H4 (cell line): ENCODE results near the gene LRRC7. TPM values are rescaled to one million over a fixed set of nuclear protein-coding genes. Genes with fewer than 3 reads are reported as not detected.

Experiments
- DNase-seq: peaks from one replicate; pipeline ENCODE4 v3.0.0-alpha.2; 2015; ENCODE audit warnings: low spot score
- total RNA-seq: library from RNA; depleted of rRNA; stranded (reverse); fragments of >200 nt; shearing (Covaris generic); gene quantifications from 2 replicates; pipeline ENCODE4 v1.2.3, GENCODE V29; 2014

LRRC7 gene
- total RNA-seq, 1 experiment from 2014 or later = 0.10 TPM

GRCh38 chr1:69776555-69776954 lies 208.8 kb downstream of the LRRC7 start:
- no peak for DNase-seq

GRCh38 chr1:69777423-69777822 lies 209.7 kb downstream of the LRRC7 start:
- no peak for DNase-seq

- no peak for DNase-seq
Measured at GRCh38 chr1:69777971-69778370, 210.2 kb downstream of the LRRC7 start.

GRCh38 chr1:69787151-69787550 lies 219.4 kb downstream of the LRRC7 start:
- DNase-seq = no peak

GRCh38 chr1:69791311-69791710 lies 223.6 kb downstream of the LRRC7 start:
- no peak for DNase-seq

GRCh38 chr1:69794831-69795230 lies 227.1 kb downstream of the LRRC7 start:
- DNase-seq = peak; percentile 9

- no peak for DNase-seq
Measured at GRCh38 chr1:69814926-69815325, 247.2 kb downstream of the LRRC7 start.

GRCh38 chr1:69824932-69825331 lies 257.2 kb downstream of the LRRC7 start:
- DNase-seq = no peak

GRCh38 chr1:69827732-69828131 lies 260.0 kb downstream of the LRRC7 start:
- DNase-seq = no peak

GRCh38 chr1:69833536-69833935 lies 265.8 kb downstream of the LRRC7 start:
- no peak for DNase-seq

GRCh38 chr1:69834336-69834735 lies 266.6 kb downstream of the LRRC7 start:
- DNase-seq = no peak

- DNase-seq = no peak
Measured at GRCh38 chr1:69835955-69836354, 268.2 kb downstream of the LRRC7 start.

GRCh38 chr1:69836971-69837636 lies 269.4 kb downstream of the LRRC7 start:
- no peak for DNase-seq

GRCh38 chr1:69842326-69842725 lies 274.6 kb downstream of the LRRC7 start:
- DNase-seq = no peak

GRCh38 chr1:69845655-69846054 lies 277.9 kb downstream of the LRRC7 start:
- DNase-seq = no peak

- DNase-seq = no peak
Measured at GRCh38 chr1:69846267-69846666, 278.5 kb downstream of the LRRC7 start.

GRCh38 chr1:69847670-69848069 lies 279.9 kb downstream of the LRRC7 start:
- DNase-seq = no peak

GRCh38 chr1:69852151-69852550 lies 284.4 kb downstream of the LRRC7 start:
- DNase-seq = no peak

GRCh38 chr1:69852706-69853105 lies 285.0 kb downstream of the LRRC7 start:
- no peak for DNase-seq

- DNase-seq = no peak
Measured at GRCh38 chr1:69858534-69858933, 290.8 kb downstream of the LRRC7 start.

GRCh38 chr1:69861641-69862040 lies 293.9 kb downstream of the LRRC7 start:
- DNase-seq = no peak

- no peak for DNase-seq
Measured at GRCh38 chr1:69862906-69863305, 295.2 kb downstream of the LRRC7 start.

GRCh38 chr1:69863704-69864103 lies 296.0 kb downstream of the LRRC7 start:
- DNase-seq = no peak

- no peak for DNase-seq
Measured at GRCh38 chr1:69871412-69871811, 303.7 kb downstream of the LRRC7 start.
